Measurements from ENCODE around the gene ZHX3. TPM values are rescaled to one million over a fixed set of nuclear protein-coding genes. Genes with fewer than 3 reads are reported as not detected.

ZHX3 gene
- total RNA-seq, 1 experiment from 2014 or later, result 22.1 TPM

- DNase-seq (ENCODE audit: low read depth), result no peak
Measured at GRCh38 chr20:41299899-41300298, 17.6 kb downstream of the ZHX3 start.

GRCh38 chr20:41293269-41294037, 24.1 kb downstream of the ZHX3 start:
- no peak for DNase-seq (ENCODE audit: low read depth)

GRCh38 chr20:41290804-41291389, 26.6 kb downstream of the ZHX3 start:
- no peak for DNase-seq (ENCODE audit: low read depth)

- DNase-seq (ENCODE audit: low read depth), result peak; percentile 94
Measured at GRCh38 chr20:41287327-41287726, 30.2 kb downstream of the ZHX3 start.

GRCh38 chr20:41286240-41286851, 31.2 kb downstream of the ZHX3 start:
- no peak for DNase-seq (ENCODE audit: low read depth)

- no peak for DNase-seq (ENCODE audit: low read depth)
Measured at GRCh38 chr20:41279546-41280225, 37.8 kb downstream of the ZHX3 start.

- DNase-seq (ENCODE audit: low read depth), result no peak
Measured at GRCh38 chr20:41278936-41279335, 38.6 kb downstream of the ZHX3 start.

- DNase-seq (ENCODE audit: low read depth), result no peak
Measured at GRCh38 chr20:41277049-41277448, 40.5 kb downstream of the ZHX3 start.

- no peak for DNase-seq (ENCODE audit: low read depth)
Measured at GRCh38 chr20:41276317-41276751, 41.2 kb downstream of the ZHX3 start.

GRCh38 chr20:41275301-41275731, 42.2 kb downstream of the ZHX3 start:
- DNase-seq (ENCODE audit: low read depth), result peak; percentile 64

GRCh38 chr20:41274152-41274551, 43.4 kb downstream of the ZHX3 start:
- no peak for DNase-seq (ENCODE audit: low read depth)

- DNase-seq (ENCODE audit: low read depth), result no peak
Measured at GRCh38 chr20:41273445-41273844, 44.1 kb downstream of the ZHX3 start.

- DNase-seq (ENCODE audit: low read depth), result no peak
Measured at GRCh38 chr20:41272339-41272738, 45.2 kb downstream of the ZHX3 start.

- DNase-seq (ENCODE audit: low read depth), result no peak
Measured at GRCh38 chr20:41268917-41269652, 48.4 kb downstream of the ZHX3 start.

GRCh38 chr20:41268402-41268801, 49.1 kb downstream of the ZHX3 start:
- no peak for DNase-seq (ENCODE audit: low read depth)

GRCh38 chr20:41265938-41266337, 51.6 kb downstream of the ZHX3 start:
- no peak for DNase-seq (ENCODE audit: low read depth)

GRCh38 chr20:41264819-41265218, 52.7 kb downstream of the ZHX3 start:
- no peak for DNase-seq (ENCODE audit: low read depth)

GRCh38 chr20:41261790-41262717, 55.5 kb downstream of the ZHX3 start:
- DNase-seq (ENCODE audit: low read depth), result no peak

GRCh38 chr20:41261260-41261659, 56.3 kb downstream of the ZHX3 start:
- DNase-seq (ENCODE audit: low read depth), result peak; percentile 11

GRCh38 chr20:41260734-41261220, 56.8 kb downstream of the ZHX3 start:
- no peak for DNase-seq (ENCODE audit: low read depth)
